Esophagus (tissue), 2 donors: ENCODE measurements around the gene NANP. TPM values are rescaled to one million over a fixed set of nuclear protein-coding genes. Genes with fewer than 3 reads are reported as not detected.

ENCODE experiments used
- H3K27ac ChIP-seq, 2 donors: one replicate each; pipeline ENCODE4 v1.5.1; 2013; ENCODE audit warnings: low read depth in 2 of 2, mild to moderate bottlenecking in 2 of 2, inconsistent platforms in 1 of 2, low read length in 1 of 2, moderate library complexity in 1 of 2
- H3K27me3 ChIP-seq, 2 donors: one replicate each; pipeline ENCODE4 v1.6.1; 2013; ENCODE audit warnings: low read length in 2 of 2, control low read depth in 1 of 2, mild to moderate bottlenecking in 1 of 2; ENCODE audit not compliant: insufficient read depth in 2 of 2, control insufficient read depth in 1 of 2
- H3K36me3 ChIP-seq, 2 donors: one replicate each; pipeline ENCODE4 v1.6.1; 2013; ENCODE audit warnings: low read length in 1 of 2; ENCODE audit not compliant: control insufficient read depth in 2 of 2, insufficient read depth in 2 of 2
- H3K4me1 ChIP-seq, 2 donors: one replicate each; pipeline ENCODE4 v1.6.1; 2013; ENCODE audit warnings: low read length in 1 of 2; ENCODE audit not compliant: control insufficient read depth in 2 of 2, insufficient read depth in 2 of 2
- H3K4me3 ChIP-seq, 2 donors: one replicate each; pipeline ENCODE4 v1.5.1; 2013; ENCODE audit warnings: low read length in 2 of 2, mild to moderate bottlenecking in 2 of 2, low read depth in 1 of 2, moderate library complexity in 1 of 2
- H3K9me3 ChIP-seq, 2 donors: one replicate each; pipeline ENCODE4 v1.6.1; 2013; ENCODE audit warnings: mild to moderate bottlenecking in 2 of 2, low read depth in 1 of 2, low read length in 1 of 2, moderate library complexity in 1 of 2; ENCODE audit not compliant: control insufficient read depth in 2 of 2, insufficient read depth in 1 of 2
- WGBS, 2 donors: extraction: QIAGEN DNeasy Blood & Tissue Kit; methylation state at CpG; one replicate each; pipeline ENCODE4 v1.1.7; 2013; 5-methylcytosine and 5-hydroxymethylcytosine counted together
- polyA plus RNA-seq, 2 donors: library from polyadenylated mRNA; stranded (reverse); fragments of 200-250 nt; gene quantifications; one replicate each; pipeline ENCODE4 v1.2.3, GENCODE V29; 2013
- donor health status: healthy with polysubstance abuse.
- donor health status: Bipolar disorder and iron deficiency.

Gene NANP
- polyA plus RNA-seq, 2 donors, result 1.3 to 2.1 TPM

GRCh38 chr20:25563876-25564275, 59.9 kb downstream of the NANP start:
- WGBS, 2 donors, result 93 to 97% methylated on average over 6 of the region's 6 CpGs
- no peak overlapping the region for H3K27ac ChIP-seq
- no peaks in the 10 kb centered on the region for H3K9me3 ChIP-seq
- H3K4me3 ChIP-seq, result no peak overlapping the region
- no peaks in the 10 kb centered on the region for H3K36me3 ChIP-seq
- H3K4me1 ChIP-seq, result no peaks in the 10 kb centered on the region
- H3K27me3 ChIP-seq, result no peaks in the 10 kb centered on the region

- Histone ChIP-seq H3K27ac (no peak overlapping the region), H3K4me3 (no peak overlapping the region), H3K9me3 (no peaks in the 10 kb centered on the region), H3K27me3 (no peaks in the 10 kb centered on the region), H3K4me1 (no peaks in the 10 kb centered on the region), H3K36me3 (no peaks in the 10 kb centered on the region)
These were observed 60.5 kb downstream of the NANP start for GRCh38 chr20:25563362-25563761.

Other genes with a start within 250 kb of the NANP start
- gene ABHD12, start 233.2 kb downstream of the NANP start, polyA plus RNA-seq, result 10 to 100 TPM; 36.9 to 42.3 TPM
- 1 to 10 TPM; 4.1 to 5.9 TPM for gene GINS1, start 216.3 kb downstream of the NANP start, polyA plus RNA-seq
- gene NINL, start 38.5 kb downstream of the NANP start, polyA plus RNA-seq, result 1 to 10 TPM; 5.5 to 9.9 TPM
- 10 to 100 TPM in 1 of 2 donors, 1 to 10 TPM in 1; 6.9 to 11.8 TPM for gene ZNF337, start 72.8 kb upstream of the NANP start, polyA plus RNA-seq